GM23248 (cell line): ENCODE measurements around the gene CARMIL1. TPM values are rescaled to one million over a fixed set of nuclear protein-coding genes. Genes with fewer than 3 reads are reported as not detected.
A peak's percentile ranks its signal among the peaks of the same experiment; 100 is the strongest.

ENCODE experiments used
- DNase-seq: peaks from one replicate; pipeline ENCODE4 v3.0.0-alpha.2; 2015
- H2AFZ ChIP-seq: fragments of 200-600 bp; sonication (generic); 2 replicates; pipeline ENCODE4 v1.6.1; 2016; ENCODE audit warnings: antibody characterized with exemption
- H3F3A ChIP-seq: fragments of 200-600 bp; sonication (generic); 2 replicates; pipeline ENCODE4 v1.6.1; 2016; ENCODE audit warnings: mild to moderate bottlenecking, antibody characterized with exemption, mixed run types; ENCODE audit not compliant: insufficient read depth
- H3K27ac ChIP-seq: fragments of 200-600 bp; sonication (generic); 2 replicates; pipeline ENCODE4 v1.5.1; 2016; ENCODE audit warnings: mild to moderate bottlenecking
- H3K27me3 ChIP-seq: fragments of 200-600 bp; sonication (generic); replicated peaks from 2 replicates; pipeline ENCODE4 v1.6.1; 2016; ENCODE audit warnings: mild to moderate bottlenecking; ENCODE audit not compliant: insufficient read depth
- H3K36me3 ChIP-seq: fragments of 200-600 bp; sonication (generic); 2 replicates; pipeline ENCODE4 v1.6.1; 2016; ENCODE audit warnings: low read depth, mild to moderate bottlenecking
- H3K4me1 ChIP-seq: fragments of 200-600 bp; sonication (generic); 2 replicates; pipeline ENCODE4 v1.6.1; 2016; ENCODE audit warnings: mild to moderate bottlenecking; ENCODE audit not compliant: insufficient read depth
- H3K4me2 ChIP-seq: fragments of 200-600 bp; sonication (generic); one replicate; pipeline ENCODE4 v1.6.1; 2016; ENCODE audit warnings: mild to moderate bottlenecking; ENCODE audit not compliant: unreplicated experiment
- H3K4me3 ChIP-seq: fragments of 200-600 bp; sonication (generic); 2 replicates; pipeline ENCODE4 v1.5.1; 2016; ENCODE audit warnings: mild to moderate bottlenecking
- H3K79me2 ChIP-seq: fragments of 200-600 bp; sonication (generic); 2 replicates; pipeline ENCODE4 v1.6.1; 2016; ENCODE audit warnings: mild to moderate bottlenecking; ENCODE audit not compliant: insufficient read depth
- H3K9ac ChIP-seq: fragments of 200-600 bp; sonication (generic); 2 replicates; pipeline ENCODE4 v1.6.1; 2016; ENCODE audit warnings: mild to moderate bottlenecking
- H3K9me2 ChIP-seq: fragments of 200-600 bp; sonication (generic); 2 replicates; pipeline ENCODE4 v1.6.1; 2016; ENCODE audit warnings: mixed run types, mild to moderate bottlenecking, moderate library complexity; ENCODE audit not compliant: insufficient read depth
- H3K9me3 ChIP-seq: fragments of 200-600 bp; sonication (generic); one replicate; pipeline ENCODE4 v1.6.1; 2017; ENCODE audit warnings: low read depth
- H4K20me1 ChIP-seq: fragments of 200-600 bp; sonication (generic); 2 replicates; pipeline ENCODE4 v1.6.0; 2016; ENCODE audit not compliant: insufficient read depth
- EZH2 ChIP-seq: fragments of 200-600 bp; sonication (generic); IDR thresholded peaks from 2 replicates; pipeline ENCODE4 v1.6.1; 2018; ENCODE audit warnings: antibody characterized with exemption, mild to moderate bottlenecking; ENCODE audit not compliant: insufficient read depth, poor library complexity, severe bottlenecking
- EZH2phosphoT487 ChIP-seq: fragments of 200-600 bp; sonication (generic); IDR thresholded peaks from 2 replicates; pipeline ENCODE4 v1.6.1; 2018; ENCODE audit warnings: antibody characterized with exemption, moderate library complexity, mild to moderate bottlenecking, low read depth; ENCODE audit not compliant: insufficient read depth
- WGBS, 2 experiments: methylation state at CpG; one replicate each; pipeline ENCODE4 v1.1.6; 2015 to 2017; ENCODE audit warnings: low lambda C conversion rate in 2 of 2, low coverage in 1 of 2; ENCODE audit errors: missing lambda C conversion rate in 2 of 2; 5-methylcytosine and 5-hydroxymethylcytosine counted together
- in situ Hi-C: fragments of 300-500 bp; cut with MboI; formaldehyde crosslinking; loops from 2 replicates; pipeline ENCODE4 v1.15.0; 2020
- polyA plus RNA-seq: library from polyadenylated mRNA; unstranded; fragments of >200 nt; fragmentation: Nextera tagmentation; extraction: Ambion mirVana; gene quantifications from 2 replicates; pipeline ENCODE4 v1.2.1, GENCODE V29; 2016
- total RNA-seq: library from RNA; depleted of rRNA; stranded (reverse); fragments of >200 nt; shearing (Covaris generic); gene quantifications from 2 replicates; pipeline ENCODE4 v1.2.3, GENCODE V29; 2014

The CARMIL1 gene
- total and polyA plus RNA-seq, 2 experiments from 2014 or later, result 10.9 to 11.0 TPM

DNA sequence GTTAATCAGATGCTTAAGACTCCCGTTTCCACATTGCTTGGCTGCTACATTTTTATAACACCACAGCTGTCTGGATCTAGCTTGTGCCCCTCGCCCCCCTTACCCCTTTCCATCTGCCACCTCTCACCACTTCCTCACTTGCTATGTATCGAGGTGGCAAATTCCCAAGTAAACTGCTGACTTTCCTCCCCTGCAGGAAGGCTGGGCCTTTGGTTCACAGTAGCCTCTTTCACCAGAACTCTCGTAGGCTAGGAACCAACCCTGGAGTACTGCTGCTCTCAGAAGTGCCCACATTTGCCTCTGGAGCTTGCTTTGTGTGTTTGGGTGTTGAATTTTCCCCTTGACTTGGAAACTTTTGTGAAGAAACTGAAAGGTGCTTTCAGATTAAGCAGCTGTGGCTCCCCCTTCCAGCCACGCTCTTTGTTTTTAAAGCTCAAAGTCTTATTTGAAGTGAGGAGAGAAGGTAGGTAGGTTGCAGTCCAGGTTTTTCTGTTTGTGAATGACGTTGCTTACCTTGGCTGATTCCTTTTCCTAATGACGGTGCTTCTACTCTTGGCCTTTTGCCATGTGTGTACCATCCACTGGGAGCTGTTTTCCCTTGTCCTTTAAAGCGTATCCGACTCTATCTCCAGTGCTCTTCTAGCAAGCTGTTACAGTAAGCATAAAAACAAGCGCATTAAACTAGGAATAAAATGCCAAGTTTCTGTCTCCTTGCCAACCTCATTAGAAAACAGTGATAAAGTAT is 90.4 kb downstream of the CARMIL1 start:
- Histone ChIP-seq H3K4me2 (no peak overlapping the region), H3F3A (no peaks in the 10 kb centered on the region), H2AFZ (peak overlapping the region; percentile 46), H3K4me1 (0 out of 2 replicates have a peak, but pooled peaks cover 4% of the 10 kb centered on the region), H3K36me3 (no peaks in the 10 kb centered on the region), H3K9me3 (no peaks in the 10 kb centered on the region), H3K79me2 (no peaks in the 10 kb centered on the region), H4K20me1 (no peaks in the 10 kb centered on the region), H3K9ac (no peak overlapping the region), H3K9me2 (no peaks in the 10 kb centered on the region), H3K27me3 (no peaks in the 10 kb centered on the region), H3K27ac (no peak overlapping the region), H3K4me3 (no peak overlapping the region)
- in situ Hi-C loops, result no loop called here
- TF ChIP-seq EZH2 (no peak), EZH2phosphoT487 (no peak)
- peak; percentile 19 for DNase-seq
- 58 to 63% methylated on average over 10 of the region's 10 CpGs for WGBS, 2 experiments

DNA sequence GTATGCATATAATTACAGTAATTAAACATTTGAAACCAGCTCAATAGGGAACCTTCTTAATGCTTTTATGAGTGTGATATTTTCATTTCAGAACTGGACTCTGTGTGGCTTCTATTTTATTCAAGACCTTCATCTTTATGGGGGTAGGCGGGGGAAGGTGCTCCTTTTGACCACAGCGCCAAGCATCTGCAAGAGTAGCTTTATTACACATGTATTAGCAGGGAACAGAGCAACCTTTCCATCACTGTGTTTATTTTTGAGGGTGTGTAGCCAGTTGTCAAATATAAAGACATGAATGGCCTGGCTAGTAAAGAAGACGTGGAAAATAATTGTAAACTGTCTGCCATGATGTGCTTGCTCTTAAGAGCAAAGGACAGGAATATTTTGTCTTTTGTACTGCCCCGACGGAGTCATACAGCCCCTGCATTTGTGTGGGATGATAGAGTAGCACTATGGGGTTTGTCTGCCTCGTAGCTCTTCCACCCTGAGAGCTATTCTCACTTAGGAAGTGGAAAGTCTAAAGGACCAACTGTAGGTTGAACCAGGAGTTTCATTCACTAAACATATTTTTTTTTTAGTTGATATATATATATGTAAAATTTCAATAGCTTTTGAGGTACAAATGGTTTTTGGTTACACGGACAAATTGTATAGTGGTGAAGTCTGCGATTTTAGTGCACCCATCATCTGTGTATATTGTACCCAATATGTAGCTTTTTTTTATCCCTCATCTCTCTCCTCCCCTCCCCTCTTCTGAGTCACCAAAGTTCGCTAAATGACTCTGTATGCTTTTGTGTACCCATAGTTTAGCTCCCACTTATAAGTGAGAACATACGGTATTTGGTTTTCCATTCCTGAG is 91.2 kb downstream of the CARMIL1 start:
- Histone ChIP-seq H3K27ac (no peak overlapping the region), H3K27me3 (no peaks in the 10 kb centered on the region), H4K20me1 (no peaks in the 10 kb centered on the region), H3K9ac (no peak overlapping the region), H2AFZ (no peak overlapping the region), H3K36me3 (no peaks in the 10 kb centered on the region), H3K4me3 (no peak overlapping the region), H3F3A (no peaks in the 10 kb centered on the region), H3K9me3 (no peaks in the 10 kb centered on the region), H3K4me1 (0 out of 2 replicates have a peak, but pooled peaks cover 4% of the 10 kb centered on the region), H3K4me2 (no peak overlapping the region), H3K79me2 (no peaks in the 10 kb centered on the region), H3K9me2 (no peaks in the 10 kb centered on the region)
- in situ Hi-C loops, result no loop called here
- 94 to 95% methylated on average over 10 of the region's 10 CpGs for WGBS, 2 experiments
- no peak for DNase-seq
- TF ChIP-seq EZH2, result no peak
- no peak for TF ChIP-seq EZH2phosphoT487

DNA sequence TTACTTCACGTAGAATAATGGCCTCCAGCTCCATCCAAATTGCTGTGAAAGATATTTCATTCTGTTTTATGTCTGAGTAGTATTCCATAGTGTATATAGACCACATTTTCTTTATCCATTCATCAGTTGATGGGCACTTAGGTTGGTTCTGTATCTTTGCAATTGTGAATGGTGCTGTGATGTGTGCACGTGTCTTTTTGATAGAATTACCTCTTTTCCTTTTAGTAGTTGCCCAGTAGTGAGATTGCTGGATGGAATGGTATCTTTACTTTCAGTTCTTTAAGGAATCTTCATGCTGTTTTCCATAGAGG is 91.8 kb downstream of the CARMIL1 start:
- H2AFZ ChIP-seq, result no peak overlapping the region
- H3K9ac ChIP-seq, result no peak overlapping the region
- H3K9me3 ChIP-seq, result no peaks in the 10 kb centered on the region
- no peak overlapping the region for H3K4me2 ChIP-seq
- 0 out of 2 replicates have a peak, but pooled peaks cover 4% of the 10 kb centered on the region for H3K4me1 ChIP-seq
- no peak overlapping the region for H3K4me3 ChIP-seq
- no peaks in the 10 kb centered on the region for H3K9me2 ChIP-seq
- no peak overlapping the region for H3K27ac ChIP-seq
- 90% methylated on average over 2 of the region's 2 CpGs for WGBS, 2 experiments
- H3F3A ChIP-seq, result no peaks in the 10 kb centered on the region
- H3K27me3 ChIP-seq, result no peaks in the 10 kb centered on the region
- in situ Hi-C loops, result no loop called here
- no peaks in the 10 kb centered on the region for H3K36me3 ChIP-seq
- no peaks in the 10 kb centered on the region for H4K20me1 ChIP-seq
- TF ChIP-seq EZH2 (no peak), EZH2phosphoT487 (no peak)
- H3K79me2 ChIP-seq, result no peaks in the 10 kb centered on the region
- DNase-seq, result no peak

DNA sequence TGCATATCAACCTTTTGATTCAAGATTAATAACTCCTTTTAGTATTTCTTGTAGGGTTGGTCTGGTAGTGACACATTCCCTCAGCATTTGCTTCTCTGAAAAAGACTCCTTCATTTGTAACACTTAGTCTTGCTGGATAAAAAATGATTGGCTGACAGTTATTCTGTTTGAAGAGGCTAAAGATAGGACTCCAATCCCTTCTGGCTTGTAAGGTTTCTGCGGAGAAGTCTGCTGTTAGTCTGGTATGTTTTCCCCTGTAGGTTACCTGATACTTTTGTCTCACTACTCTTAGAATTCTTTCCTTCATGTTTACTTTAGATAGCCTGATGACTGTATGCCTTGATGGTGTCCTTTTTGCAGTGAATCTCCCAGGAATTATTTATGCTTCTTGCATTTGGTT is 96.0 kb downstream of the CARMIL1 start:
- 96 to 100% methylated on average over 1 of the region's 1 CpG for WGBS, 2 experiments

More for the DNA sequence above, 96.0 kb downstream of the CARMIL1 start:
- no peak overlapping the region for H3K9ac ChIP-seq
- H3K79me2 ChIP-seq, result no peaks in the 10 kb centered on the region
- no peak for DNase-seq
- no peak overlapping the region for H3K27ac ChIP-seq
- H3F3A ChIP-seq, result no peaks in the 10 kb centered on the region
- H2AFZ ChIP-seq, result no peak overlapping the region
- H4K20me1 ChIP-seq, result no peaks in the 10 kb centered on the region; the same call in 1 of the 2 replicates
- no peak overlapping the region for H3K4me2 ChIP-seq
- in situ Hi-C loops, result no loop called here
- no peaks in the 10 kb centered on the region for H3K36me3 ChIP-seq
- H3K9me2 ChIP-seq, result no peaks in the 10 kb centered on the region
- no peaks in the 10 kb centered on the region for H3K4me1 ChIP-seq
- H3K4me3 ChIP-seq, result no peak overlapping the region
- no peaks in the 10 kb centered on the region for H3K9me3 ChIP-seq
- H3K27me3 ChIP-seq, result no peaks in the 10 kb centered on the region
- no peak for TF ChIP-seq EZH2phosphoT487
- TF ChIP-seq EZH2, result no peak
